Left lung (tissue), 10 donors: ENCODE measurements around the gene TIGAR. TPM values are rescaled to one million over a fixed set of nuclear protein-coding genes. Genes with fewer than 3 reads are reported as not detected.
A peak's percentile ranks its signal among the peaks of the same experiment; 100 is the strongest.

ENCODE experiments used
- ATAC-seq: fragments of 200-7000 bp; cut with Tn5 transposase; one replicate; pipeline ENCODE4 v1.9.1; 2020; ENCODE audit warnings: moderate library complexity
- DNase-seq, 4 donors: peaks; one replicate each; pipeline ENCODE4 v3.0.0-alpha.2; 2013 to 2020
- H3K27ac ChIP-seq, 2 donors: fragments of 200-600 bp; sonication (generic) in 1 of 2; one replicate each; pipeline versions ENCODE4 v1.5.0 to v1.8.0; 2020 to 2021
- H3K27me3 ChIP-seq, 2 donors: fragments of 200-600 bp; sonication (generic) in 1 of 2; one replicate each; pipeline versions ENCODE4 v1.5.0 to v1.8.0; 2020 to 2021
- H3K36me3 ChIP-seq, 2 donors: fragments of 200-600 bp; sonication (generic) in 1 of 2; one replicate each; pipeline versions ENCODE4 v1.5.0 to v1.8.0; 2020 to 2021
- H3K4me1 ChIP-seq, 2 donors: fragments of 200-600 bp; one replicate each; pipeline ENCODE4 v1.8.0; 2021
- H3K4me3 ChIP-seq, 2 donors: fragments of 200-600 bp; sonication (generic) in 1 of 2; one replicate each; pipeline versions ENCODE4 v1.5.0 to v1.8.0; 2020 to 2021; ENCODE audit warnings: mild to moderate bottlenecking in 1 of 2
- H3K9me3 ChIP-seq, 2 donors: fragments of 200-600 bp; sonication (generic) in 1 of 2; one replicate each; pipeline versions ENCODE4 v1.5.0 to v1.8.0; 2020 to 2021
- intact Hi-C, 2 donors: fragments of 100-400 bp; cut with DNase I; formaldehyde crosslinking; loops; one replicate each; pipeline versions ENCODE4 v1.11.2 to v1.14.2; 2022
- polyA plus RNA-seq, 6 donors: library from polyadenylated mRNA; unstranded; fragments of 120-200 nt; gene quantifications; one replicate each; pipeline ENCODE4 v1.2.1, GENCODE V29; 2013; ENCODE audit not compliant: insufficient read length in 6 of 6
- total RNA-seq, 2 donors: library from RNA; stranded (reverse); fragmentation: NEBNext Ultra II Directional; extraction: Animal tissue kit (Norgen Biotek cat#: 25700); gene quantifications; one replicate each; pipeline ENCODE4 v1.2.1, GENCODE V29; 2021
- TF ChIP-seq, protein P1 (sequence below), 2 donors: fragments of 200-600 bp; sonication (generic) in 1 of 2; IDR thresholded peaks; one replicate each; pipeline versions ENCODE4 v1.5.0 to v1.8.0; 2021; ENCODE audit warnings: antibody characterized with exemption in 2 of 2
- donor health status: DM: no; HTN: yes; CAD: no.
- donor health status: DM: no; HTN: no; CAD: no.

The TIGAR gene
- total and polyA plus RNA-seq, 8 donors, result 2.7 to 21.4 (median 5.0) TPM

DNA sequence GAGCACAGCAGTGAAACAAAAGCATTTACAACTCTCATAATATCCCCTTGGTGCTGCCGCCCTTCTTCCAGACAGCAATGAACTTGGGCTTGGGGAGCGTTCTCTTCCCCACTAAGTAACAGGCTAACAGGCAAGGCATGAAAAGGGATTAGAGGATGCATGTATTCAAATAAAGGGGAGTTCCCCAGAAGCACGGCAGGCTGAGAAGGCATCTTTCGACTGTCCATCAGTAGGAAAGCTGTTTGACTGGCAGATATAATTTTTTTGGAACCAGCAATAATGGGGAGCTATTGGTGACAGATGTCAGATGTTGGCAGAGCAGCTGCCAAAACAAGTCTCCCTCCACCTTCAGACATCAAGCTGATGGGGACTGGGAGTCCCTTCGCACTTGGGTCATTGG lies 9.2 kb upstream of the TIGAR start:
- TF ChIP-seq, protein P1, sequence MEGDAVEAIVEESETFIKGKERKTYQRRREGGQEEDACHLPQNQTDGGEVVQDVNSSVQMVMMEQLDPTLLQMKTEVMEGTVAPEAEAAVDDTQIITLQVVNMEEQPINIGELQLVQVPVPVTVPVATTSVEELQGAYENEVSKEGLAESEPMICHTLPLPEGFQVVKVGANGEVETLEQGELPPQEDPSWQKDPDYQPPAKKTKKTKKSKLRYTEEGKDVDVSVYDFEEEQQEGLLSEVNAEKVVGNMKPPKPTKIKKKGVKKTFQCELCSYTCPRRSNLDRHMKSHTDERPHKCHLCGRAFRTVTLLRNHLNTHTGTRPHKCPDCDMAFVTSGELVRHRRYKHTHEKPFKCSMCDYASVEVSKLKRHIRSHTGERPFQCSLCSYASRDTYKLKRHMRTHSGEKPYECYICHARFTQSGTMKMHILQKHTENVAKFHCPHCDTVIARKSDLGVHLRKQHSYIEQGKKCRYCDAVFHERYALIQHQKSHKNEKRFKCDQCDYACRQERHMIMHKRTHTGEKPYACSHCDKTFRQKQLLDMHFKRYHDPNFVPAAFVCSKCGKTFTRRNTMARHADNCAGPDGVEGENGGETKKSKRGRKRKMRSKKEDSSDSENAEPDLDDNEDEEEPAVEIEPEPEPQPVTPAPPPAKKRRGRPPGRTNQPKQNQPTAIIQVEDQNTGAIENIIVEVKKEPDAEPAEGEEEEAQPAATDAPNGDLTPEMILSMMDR (IDR thresholded peaks at IDR 0.05), result no peak
- Histone ChIP-seq H3K4me1 (no peaks in the 10 kb centered on the region), H3K9me3 (no peaks in the 10 kb centered on the region), H3K4me3 (no peak overlapping the region), H3K36me3 (peaks cover 0 to 9% of the 10 kb centered on the region in 2 donors), H3K27me3 (no peaks in the 10 kb centered on the region), H3K27ac (no peak overlapping the region)
- intact Hi-C loops, result loop anchor here in 1 of 2 donors (10.0 kb wide), 1 partner anchor 213 kb away; no protein-coding TSS in a partner anchor
- DNase-seq, result no peak
- no peak for ATAC-seq

DNA sequence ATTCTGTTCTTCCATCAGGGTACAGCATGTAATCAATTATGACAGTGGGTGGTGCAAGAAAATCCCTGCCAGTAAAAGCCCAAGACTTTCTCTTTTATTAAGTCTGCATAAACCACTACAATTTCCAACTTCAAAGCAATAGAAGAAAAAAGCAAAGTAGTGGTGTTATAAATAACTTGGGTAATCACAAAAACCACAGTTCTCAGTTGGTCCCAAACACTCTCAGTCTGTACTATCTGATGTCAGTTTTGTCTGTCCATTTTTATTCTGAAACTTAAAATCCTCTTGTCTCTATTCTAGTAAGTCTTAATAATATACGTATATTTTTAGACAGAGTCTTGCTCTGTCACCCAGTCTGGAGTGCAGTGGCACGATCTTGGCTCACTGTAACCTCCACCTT lies 8.8 kb upstream of the TIGAR start:
- peaks cover 0 to 9% of the 10 kb centered on the region in 2 donors for H3K36me3 ChIP-seq
- no peak overlapping the region for H3K4me3 ChIP-seq
- no peak for ATAC-seq
- H3K27me3 ChIP-seq, result no peaks in the 10 kb centered on the region
- H3K9me3 ChIP-seq, result no peaks in the 10 kb centered on the region
- no peak overlapping the region for H3K27ac ChIP-seq
- TF ChIP-seq, protein P1 (IDR thresholded peaks at IDR 0.05), result no peak
- H3K4me1 ChIP-seq, result no peaks in the 10 kb centered on the region
- intact Hi-C loops, result loop anchor here in 1 of 2 donors (10.0 kb wide), 1 partner anchor 213 kb away; no protein-coding TSS in a partner anchor
- DNase-seq, result no peak

DNA sequence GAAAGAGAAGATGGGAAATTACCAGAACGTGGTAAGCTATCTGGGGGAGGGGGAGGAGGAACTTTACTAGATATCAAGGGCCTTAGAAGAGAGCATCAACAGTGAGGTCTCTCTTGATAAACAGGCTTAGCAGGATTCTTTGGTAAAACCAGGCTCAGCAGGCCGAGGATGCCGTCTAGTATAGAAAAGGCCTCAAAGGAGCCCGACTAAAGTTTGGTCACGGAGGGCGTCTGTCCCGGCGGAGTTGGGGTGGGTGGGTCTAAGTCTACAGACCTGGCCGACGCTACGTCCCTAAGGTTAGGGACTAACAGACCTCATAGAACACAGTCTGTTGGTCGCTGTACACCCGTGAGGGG lies 538 bp upstream of the TIGAR start:
- TF ChIP-seq, protein P1 (IDR thresholded peaks at IDR 0.05), result no peak
- peak overlapping the region; percentile 82 to 90 for H3K27ac ChIP-seq
- H3K27me3 ChIP-seq, result no peaks in the 10 kb centered on the region
- DNase-seq (peak in 1 of 4 donors; percentile 37), ATAC-seq (peak; percentile 38)
- intact Hi-C loops, result no loop called here
- peaks cover 0 to 11% of the 10 kb centered on the region in 2 donors for H3K36me3 ChIP-seq
- H3K9me3 ChIP-seq, result no peaks in the 10 kb centered on the region
- H3K4me1 ChIP-seq, result peaks cover 0 to 28% of the 10 kb centered on the region in 2 donors
- H3K4me3 ChIP-seq, result peak overlapping the region; percentile 92 to 97

DNA sequence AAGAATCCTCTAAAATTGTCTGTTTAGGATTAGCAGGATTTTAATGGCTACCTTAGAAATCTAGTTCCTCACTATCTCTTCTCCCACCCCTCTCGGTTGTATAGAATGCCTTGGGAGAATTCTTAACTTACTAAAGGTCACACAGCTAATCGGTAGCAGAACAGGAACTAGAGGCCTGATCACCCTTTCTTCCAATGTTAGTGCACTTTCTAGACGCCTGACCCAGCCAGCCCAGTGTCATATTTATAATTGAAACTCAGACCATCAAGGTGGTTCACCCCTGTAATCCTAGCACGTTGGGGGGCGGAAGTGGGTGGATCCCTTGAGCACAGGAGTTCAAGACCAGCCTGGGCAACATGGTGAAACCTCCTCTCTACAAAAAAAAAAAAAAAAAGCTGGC lies 1.7 kb downstream of the TIGAR start:
- Histone ChIP-seq H3K27me3 (no peaks in the 10 kb centered on the region), H3K9me3 (no peaks in the 10 kb centered on the region), H3K36me3 (peaks cover 0 to 14% of the 10 kb centered on the region in 2 donors), H3K27ac (no peak overlapping the region), H3K4me3 (peak overlapping the region in 1 of 2 donors; percentile 92), H3K4me1 (peaks cover 0 to 28% of the 10 kb centered on the region in 2 donors)
- ATAC-seq, result no peak
- DNase-seq, result no peak
- TF ChIP-seq, protein P1 (IDR thresholded peaks at IDR 0.05), result no peak
- intact Hi-C loops, result no loop called here

DNA sequence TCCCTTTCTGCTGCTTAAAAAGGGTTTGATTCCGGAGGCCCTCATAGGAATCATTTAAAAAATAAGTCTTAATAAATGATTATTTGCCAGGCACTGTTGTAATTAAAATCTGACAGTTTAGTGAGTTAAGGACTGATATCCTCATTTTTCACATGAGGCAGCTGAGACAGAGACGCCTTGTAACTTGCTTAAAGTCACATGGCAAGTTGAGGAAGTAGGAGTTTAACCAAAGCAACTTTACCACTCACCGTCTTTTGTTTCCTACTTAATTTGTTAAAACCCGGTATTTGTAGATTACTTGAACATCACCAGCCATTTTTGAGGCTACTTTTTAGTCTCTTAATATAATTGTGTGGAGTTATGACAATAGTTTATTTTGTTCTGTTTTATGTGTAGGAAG lies 2.4 kb downstream of the TIGAR start:
- TF ChIP-seq, protein P1 (IDR thresholded peaks at IDR 0.05), result no peak
- peaks cover 0 to 14% of the 10 kb centered on the region in 2 donors for H3K36me3 ChIP-seq
- no peak for ATAC-seq
- no peak overlapping the region for H3K27ac ChIP-seq
- no peaks in the 10 kb centered on the region for H3K27me3 ChIP-seq
- peak overlapping the region in 1 of 2 donors; percentile 92 for H3K4me3 ChIP-seq
- H3K4me1 ChIP-seq, result peaks cover 0 to 28% of the 10 kb centered on the region in 2 donors
- intact Hi-C loops, result no loop called here
- H3K9me3 ChIP-seq, result no peaks in the 10 kb centered on the region
- DNase-seq, result no peak
